HG03045 (cell line): ENCODE data around the gene P4HA1.
"Not testable (repeated sequence)": the region's sequence is repeated elsewhere in the genome, so short reads cannot be mapped to it uniquely, and the experiment has no call there.

Experiments
- ATAC-seq: cut with Tn5 transposase; IDR thresholded peaks from one replicate; pipeline ENCODE4 v1.9.1; 2021; ENCODE audit warnings: mild to moderate bottlenecking, moderate library complexity; ENCODE audit not compliant: unreplicated experiment

The P4HA1 gene

DNA sequence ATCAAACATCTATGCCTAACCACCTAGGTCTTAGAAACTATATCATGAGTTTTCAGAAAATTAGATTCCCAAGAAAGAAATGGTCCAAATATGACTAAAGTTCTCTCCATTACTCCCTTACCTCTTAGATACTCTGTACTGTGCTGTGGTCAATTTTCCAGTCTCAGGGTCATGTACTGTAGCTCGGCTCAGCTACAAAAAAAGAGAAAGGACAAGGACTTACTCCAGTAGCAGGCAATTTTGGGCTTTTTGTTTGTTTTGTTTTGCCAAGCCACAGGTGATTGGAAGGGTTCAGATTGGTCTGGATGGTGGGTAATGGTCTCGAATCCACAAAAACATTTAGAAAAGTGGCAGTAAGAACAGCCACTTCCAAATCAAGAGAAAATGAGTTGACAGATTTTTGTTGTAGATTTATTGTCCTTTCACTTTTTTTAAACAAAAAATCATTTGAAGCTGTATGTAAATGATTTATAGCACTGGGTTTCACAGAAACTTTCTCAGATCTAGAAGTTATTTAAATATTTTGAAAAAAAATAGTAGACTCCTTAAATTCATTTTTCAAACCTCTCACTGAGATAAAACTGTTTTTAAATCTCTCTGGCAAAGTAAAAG, 52.8 kb downstream of the P4HA1 start:
- no peak for ATAC-seq

DNA sequence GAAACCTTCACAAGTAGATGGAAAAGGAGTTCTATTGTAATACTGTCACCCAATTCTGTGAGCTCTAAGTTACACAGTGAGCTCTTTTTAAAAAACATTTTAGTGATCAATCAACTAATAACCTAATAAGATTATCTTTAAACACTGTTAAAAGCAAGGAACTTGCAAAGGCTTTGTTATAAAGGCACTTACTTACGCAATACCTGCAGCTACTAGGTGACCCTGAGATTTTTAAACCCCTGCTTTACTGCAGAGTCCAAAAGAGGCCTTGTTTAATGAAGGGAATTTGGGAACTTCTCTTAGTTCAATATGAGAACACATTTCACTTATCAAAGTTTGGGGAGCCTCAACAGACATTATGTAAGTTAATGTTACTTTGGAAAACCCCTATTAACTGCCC, 53.3 kb downstream of the P4HA1 start:
- no peak for ATAC-seq

DNA sequence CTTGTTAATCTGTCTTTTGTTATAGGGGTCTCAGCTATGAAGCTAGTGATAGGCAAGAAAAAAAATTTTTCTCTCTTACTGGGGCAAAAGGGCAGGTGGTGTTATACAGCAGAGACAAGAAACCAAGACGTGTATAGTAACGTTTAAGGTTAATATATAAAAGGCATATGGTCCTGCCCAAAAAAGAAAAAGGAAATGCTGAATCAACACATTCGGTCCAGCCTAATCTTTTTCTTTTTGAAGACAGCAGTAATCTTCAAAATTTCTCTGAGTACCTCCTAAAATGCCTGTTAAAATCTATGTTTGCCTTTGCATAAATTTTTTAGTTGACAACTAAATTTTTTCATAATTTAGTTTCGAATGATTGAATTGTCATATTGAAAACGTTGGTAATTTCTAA, 54.5 kb downstream of the P4HA1 start:
- ATAC-seq = no peak

DNA sequence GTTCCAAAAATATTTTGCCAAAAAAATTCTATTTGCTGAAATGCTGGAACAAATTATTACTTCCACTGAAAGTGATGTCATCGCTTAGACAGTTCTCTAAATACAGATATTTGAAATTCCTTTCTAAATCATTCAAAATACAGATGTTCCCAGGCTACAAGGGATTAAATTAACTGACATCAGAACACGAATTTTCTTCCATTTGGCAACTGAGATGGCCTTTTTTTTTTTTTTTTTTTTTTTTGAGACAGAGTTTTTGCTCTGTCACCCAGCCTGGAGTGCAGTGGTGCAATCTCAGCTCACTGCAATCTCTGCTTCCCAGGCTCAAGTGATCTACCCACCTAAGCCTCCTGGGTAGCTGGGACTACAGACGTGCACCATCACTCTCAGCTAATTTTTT, 57.0 kb downstream of the P4HA1 start:
- ATAC-seq = no peak

DNA sequence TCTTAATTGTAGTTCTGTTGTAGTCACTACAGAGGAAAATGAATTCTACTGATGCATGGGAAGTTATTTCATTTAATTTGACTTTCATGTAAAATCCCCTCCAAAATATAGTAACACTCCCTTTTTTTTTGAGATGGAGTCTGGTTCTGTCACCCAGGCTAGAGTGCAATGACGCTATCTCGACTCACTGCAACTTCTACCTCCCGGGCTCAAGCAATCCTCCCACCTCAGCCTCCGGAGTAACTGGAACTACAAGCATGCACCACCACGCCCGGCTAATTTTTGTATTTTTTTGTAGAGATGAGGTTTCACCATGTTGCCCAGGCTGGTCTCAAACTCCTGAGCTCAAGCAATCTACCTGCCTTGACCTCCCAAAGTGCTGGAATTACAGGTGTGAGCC, 60.4 kb downstream of the P4HA1 start:
- ATAC-seq = not testable (repeated sequence)

DNA sequence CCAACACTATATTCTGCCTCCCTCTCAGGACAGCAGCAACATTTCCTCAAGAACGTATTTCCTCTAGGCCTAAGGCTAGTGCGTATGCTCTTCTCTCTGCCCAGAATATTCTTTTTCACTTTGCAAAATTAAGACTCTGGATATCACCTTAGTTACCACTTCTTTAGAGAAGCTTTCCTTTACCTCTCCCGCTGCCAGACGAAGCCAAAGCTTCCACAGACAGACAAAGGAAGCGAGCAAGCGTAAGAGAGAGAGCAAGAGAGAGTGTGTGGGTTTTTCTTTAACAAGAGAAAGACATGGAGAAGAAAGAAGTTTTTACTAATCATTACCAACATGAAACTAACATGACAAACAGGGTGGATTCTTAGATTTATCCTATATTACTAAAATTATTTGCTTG, 64.1 kb downstream of the P4HA1 start:
- no peak for ATAC-seq

DNA sequence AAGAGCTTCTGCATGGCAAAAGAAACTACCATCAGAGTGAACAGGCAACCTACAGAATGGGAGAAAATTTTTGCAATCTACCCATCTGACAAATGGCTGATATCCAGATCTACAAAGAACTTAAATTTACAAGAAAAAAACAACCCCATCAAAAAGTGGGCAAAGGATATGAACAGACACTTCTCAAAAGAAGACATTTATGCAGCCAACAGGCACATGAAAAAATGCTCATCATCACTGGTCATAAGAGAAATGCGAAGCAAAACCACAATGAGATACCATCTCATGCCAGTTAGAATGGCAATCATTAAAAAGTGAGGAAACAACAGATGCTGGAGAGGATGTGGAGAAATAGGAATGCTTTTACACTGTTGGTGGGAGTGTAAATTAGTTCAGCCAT, 70.0 kb downstream of the P4HA1 start:
- not testable (repeated sequence) for ATAC-seq

DNA sequence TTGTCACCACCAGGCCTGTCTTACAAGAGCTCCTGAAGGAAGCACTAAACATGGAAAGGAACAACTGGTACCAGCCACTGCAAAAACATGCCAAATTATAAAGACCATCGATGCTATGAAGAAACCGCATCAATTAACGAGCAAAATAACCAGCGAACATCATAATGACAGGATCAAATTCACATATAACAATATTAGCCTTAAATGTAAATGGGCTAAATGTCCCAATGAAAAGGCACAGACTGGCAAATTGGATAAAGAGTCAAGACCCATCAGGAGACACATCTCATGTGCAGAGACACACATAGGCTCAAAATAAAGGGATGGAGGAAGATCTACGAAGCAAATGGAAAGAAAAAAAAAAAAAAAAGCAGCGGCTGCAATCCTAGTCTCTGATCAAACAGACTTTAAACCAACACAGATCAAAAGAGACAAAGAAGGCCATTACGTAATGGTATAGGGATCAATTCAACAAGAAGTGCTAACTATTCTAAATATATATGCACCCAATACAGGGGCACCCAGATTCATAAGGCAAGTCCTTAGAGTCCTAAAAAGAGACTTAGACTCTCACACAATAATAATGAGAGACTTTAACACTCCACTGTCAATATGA, 73.1 kb downstream of the P4HA1 start:
- ATAC-seq = not testable (repeated sequence)

DNA sequence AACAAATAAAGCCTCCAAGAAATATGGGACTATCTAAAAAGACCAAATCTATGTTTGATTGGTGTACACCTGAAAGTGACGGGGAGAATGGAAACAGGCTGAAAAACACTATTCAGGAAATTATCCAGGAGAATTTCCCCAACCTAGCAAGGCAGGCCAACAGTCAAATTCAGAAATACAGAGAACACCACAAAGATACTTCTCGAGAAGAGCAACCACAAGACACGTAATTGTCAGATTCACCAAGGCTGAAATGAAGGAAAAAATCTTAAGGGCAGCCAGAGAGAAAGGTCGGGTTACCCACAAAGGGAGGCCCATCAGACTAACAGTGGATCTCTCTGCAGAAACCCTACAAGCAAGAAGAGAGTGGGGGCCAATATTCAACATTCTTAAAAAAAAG, 73.7 kb downstream of the P4HA1 start:
- ATAC-seq = not testable (repeated sequence)

DNA sequence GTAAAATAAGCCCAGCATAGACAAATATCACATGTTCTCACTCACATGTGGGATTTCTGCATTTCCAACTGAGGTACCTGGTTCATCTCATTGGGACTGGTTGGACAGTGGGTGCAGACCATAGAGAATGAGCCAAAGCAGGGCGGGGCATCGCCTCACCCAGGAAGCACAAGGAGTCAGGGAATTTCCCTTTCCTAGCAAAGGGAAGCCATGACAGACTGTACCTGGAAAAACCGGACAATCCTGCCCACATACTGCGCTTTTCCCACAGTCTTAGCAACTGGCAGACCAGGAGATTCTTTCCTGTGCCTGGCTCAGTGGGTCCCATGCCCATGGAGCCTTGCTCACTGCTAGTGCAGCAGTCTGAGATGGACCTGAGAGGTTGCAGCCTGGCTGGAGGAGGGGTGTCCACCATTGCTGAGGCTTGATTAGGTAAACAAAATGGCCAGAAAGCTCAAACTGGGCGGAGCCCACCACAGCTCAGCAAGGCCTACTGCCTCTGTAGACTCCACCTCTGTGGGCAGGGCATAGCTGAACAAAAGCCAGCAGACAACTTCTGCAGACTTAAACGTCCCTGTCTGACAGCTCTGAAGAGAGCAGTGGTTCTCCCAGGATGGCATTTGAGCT, 75.0 kb downstream of the P4HA1 start:
- ATAC-seq = not testable (repeated sequence)

DNA sequence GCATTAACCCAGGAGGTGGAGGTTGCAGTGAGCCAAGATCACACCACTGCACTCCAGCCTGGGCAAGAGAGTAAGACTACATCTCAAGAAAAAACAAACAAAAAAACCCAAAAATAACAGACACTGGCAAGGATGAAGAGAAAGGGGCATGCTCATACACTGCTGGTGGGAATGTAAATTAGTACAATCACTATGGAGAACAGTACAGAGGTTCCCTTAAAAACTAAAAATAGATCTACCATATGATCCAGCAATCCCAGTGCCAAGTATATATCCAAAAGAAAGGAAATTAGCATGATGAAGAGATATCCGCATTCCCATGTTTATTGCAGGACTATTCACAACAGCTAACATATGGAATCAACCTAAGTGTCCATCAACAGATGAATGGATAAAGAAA, 75.6 kb downstream of the P4HA1 start:
- no peak for ATAC-seq

DNA sequence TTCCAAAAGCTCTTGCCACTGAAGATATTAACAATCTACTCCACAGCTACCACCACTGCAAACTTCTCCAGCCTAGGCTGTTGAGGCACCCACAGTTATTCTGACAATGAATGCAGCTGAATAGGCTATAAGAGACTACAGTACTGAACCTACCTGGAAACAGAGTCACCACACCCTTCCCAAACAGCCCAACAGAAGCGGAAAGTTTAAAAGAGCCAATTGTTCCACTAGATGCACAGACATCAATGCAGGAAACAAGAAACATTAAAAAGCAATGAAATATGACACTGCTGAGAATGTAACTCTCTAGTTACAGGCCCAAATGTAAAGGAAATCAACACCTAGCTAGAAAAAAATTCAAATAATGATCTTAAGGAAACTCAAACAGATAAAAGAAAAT, 77.6 kb downstream of the P4HA1 start:
- ATAC-seq = no peak

DNA sequence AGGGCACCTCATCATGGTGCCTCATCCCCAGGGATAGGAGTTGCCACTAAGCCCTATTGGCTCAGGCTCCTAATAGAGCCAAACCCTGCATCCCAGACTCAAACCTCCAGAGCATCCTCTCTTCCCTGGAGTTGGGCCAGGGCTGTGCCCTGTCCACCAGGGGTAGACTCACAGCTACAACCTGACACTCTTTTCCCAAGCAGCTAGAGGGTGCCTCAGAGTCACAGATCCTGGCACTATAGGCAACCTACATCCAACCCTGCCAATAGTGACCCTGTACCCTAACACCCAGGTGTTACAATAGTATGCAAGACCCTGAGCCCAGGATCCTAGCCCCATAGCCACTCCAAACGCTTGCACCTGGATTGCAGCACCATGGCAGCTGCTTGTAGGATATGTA, 78.0 kb downstream of the P4HA1 start:
- ATAC-seq = no peak

DNA sequence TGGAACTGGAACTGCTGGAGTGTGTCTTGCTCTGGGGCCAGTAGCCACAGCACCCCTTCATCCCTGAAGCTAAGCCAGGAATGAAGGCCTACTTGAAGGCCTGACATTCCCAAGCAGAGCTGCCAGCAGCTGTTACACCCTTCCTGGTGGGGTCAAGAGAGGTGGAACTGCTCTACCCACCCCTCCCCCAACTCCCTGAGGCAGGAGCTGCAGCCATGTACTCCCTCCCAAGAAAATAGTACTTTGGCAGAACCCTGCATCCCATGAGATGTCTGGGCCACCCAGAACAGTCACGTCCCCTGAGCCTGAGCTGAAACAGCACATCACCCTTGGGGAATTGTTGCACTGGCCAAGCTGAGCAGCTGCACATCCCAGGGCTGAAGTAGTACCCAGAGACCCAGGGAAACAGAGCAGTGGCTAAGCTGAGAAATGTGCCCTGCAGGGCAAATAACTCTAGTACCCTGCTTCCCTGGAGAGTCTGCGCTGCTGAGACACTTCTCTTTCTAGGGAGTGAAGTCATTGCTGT, 78.6 kb downstream of the P4HA1 start:
- ATAC-seq = no peak

DNA sequence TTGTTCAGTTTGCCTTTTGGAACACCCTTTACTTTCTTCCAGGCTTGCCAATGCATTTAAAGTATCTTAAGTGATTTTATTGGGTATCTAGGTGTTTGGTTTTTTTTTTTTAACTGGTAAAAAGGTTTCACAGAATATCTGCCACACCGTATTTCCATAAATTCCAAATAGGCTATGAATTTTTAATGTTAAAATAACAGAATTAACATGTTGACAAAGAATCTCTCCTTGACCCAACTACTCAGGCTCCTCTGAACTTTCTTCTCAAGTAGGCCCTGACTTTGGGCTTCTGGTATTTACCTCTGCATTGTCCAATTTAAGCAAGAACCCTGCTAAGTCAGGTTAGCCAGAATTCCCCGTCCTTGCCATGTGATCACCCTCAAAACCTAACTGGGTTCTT, 80.9 kb downstream of the P4HA1 start:
- ATAC-seq = no peak

DNA sequence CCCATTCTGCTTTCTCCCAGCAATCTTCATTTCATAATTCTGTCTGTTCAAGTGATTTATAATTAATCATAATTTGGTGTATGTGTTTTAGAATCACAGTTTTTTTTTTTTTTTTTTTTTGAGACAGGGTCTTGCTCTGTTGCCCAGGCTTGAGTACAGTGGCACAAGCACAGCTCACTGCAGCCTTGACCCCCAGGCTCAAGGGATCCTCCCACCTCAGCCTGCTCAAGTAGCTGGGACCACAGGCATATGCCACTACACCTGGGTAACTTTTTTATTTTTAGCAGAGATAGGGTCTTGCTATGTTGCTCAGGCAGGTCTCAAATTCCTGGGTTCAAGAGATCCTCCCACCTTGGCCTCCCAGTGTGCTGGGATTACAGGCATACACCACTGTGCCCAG, 92.8 kb downstream of the P4HA1 start:
- ATAC-seq = no peak

DNA sequence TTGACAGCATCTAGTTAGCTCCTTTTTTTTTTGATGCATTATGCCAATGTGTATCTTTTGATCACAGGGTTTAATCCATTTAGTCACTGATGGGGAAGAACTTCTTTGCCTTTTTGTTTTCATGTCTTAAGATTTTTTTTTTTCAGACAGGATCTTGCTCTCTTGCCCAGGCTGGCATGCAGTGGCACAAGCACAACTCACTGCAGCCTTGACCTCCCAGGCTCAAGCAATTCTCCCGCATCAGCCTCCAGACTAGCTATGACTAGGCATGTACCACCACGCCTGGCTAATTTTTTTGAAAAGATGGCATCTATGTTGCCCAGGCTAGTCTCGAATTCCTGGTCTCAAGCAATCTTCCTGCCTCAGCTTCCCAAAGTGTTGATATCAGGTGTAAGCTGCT, 95.7 kb downstream of the P4HA1 start:
- ATAC-seq = no peak

DNA sequence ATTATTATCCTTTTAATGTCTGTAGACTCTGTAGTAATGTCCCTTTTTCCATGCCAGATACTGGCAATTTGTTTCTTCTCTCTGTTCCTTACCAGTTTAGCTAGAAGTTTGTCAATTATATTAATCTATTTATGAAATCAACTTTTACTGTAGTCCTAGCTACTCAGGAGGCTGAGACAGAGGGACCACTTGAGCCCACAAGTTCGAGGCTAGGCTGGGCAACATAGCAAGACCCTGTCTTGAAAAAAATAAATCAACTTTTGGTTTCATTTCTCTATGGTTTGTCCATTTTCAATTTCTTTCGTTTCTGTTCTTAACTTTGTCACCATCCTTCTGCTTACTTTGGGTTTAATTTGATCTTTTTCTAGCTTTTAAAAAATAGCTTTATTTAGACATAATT, 99.6 kb downstream of the P4HA1 start:
- no peak for ATAC-seq

DNA sequence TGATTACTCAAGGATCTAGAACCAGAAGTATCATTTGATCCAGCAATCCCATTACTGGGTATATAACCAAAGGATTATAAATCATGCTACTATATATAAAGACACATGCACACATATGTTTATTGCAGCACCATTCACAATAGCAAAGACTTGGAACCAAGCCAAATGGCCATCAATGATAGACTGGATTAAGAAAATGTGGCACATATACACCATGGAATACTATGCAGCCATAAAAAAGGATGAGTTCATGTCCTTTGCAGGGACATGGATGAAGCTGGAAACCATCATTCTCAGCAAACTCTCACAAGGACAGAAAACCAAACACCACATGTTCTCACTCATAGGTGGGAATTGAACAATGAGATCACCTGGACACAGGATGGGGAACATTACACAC, 101.2 kb downstream of the P4HA1 start:
- ATAC-seq = not testable (repeated sequence)

DNA sequence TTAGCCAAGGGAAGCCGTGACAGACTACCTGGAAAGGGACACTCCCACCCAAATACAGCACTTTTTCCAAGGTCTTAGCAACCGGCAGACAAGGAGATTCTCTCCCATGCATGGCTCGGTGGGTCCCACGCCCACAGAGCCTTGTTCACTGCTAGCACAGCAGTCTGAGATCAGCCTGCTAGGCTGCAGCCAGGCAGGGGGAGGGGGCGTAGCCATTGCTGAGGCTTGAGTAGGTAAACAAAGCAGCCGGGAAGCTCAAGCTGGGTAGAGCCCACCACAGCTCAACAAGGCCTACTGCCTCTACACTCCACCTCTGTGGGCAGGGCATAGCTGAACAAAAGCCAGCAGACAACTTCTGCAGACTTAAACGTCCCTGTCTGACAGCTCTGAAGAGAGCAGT, 106.9 kb downstream of the P4HA1 start:
- not testable (repeated sequence) for ATAC-seq

DNA sequence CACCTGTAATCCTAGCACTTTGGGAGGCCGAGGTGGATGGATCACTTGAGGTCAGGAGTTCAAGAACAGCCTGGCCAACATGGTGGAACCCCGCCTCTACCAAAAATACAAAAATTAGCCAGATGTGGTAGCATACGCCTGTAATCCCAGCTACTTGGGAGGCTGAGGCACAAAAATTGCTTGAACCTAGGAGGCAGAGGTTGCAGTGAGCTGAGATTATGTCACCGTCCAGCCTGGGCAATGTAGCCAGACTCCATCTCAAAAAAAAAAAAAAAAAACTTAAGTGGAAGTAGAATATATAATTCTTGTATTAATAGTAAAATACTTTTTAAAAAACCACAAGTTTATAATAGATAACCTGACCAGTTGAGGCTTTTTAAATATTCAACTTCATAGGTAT, 112.0 kb downstream of the P4HA1 start:
- not testable (repeated sequence) for ATAC-seq

DNA sequence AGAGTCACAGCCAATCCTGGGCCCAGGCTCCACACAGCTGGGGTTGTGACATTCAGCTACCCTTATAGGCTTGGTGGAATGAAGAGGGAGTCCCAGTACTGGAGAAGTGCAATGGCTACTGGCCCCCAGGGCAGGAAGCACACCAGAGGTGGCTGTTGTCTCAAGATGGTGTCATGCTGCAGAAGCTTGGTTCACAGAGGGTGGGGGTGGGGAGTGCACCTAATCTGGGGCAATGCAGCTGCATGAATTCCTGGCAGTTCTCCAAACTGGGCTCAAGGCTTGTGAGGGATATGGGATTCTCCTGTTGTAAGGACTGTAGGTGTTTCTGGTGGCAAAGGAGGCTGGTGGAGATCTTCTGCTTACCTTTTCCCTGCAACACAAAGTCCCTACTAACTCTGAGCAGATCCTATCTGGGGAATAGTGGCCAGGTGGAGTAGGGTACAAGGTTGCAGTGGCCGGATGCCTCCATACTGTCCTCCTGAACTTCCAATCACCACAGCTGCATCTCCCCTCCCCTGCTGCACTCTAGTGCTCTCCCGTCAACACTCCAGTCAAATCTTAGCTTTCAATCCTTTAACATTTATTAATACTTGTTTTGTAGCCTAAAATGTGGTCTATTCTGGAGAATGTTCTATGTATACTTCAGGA, 114.7 kb downstream of the P4HA1 start:
- ATAC-seq = no peak
